Activated naive CD4-positive, alpha-beta T cell treated with anti-CD3 and anti-CD28 coated beads, Interleukin-2, amount 10 ng/mL, durations not matched to agents 7 days and 5 days (primary cell): ENCODE results near the gene ACSS2.

Source experiments
- CTCF ChIA-PET: fragments of 350-600 bp; sonication (Branson Sonifier 250); formaldehyde crosslinking; loops from one replicate; lab custom pipeline; 2021; ENCODE audit warnings: antibody characterized with exemption; lab: Charles Lee
- DNase-seq: peaks from one replicate; pipeline ENCODE4 v3.0.0-alpha.2; 2020
- H3K27ac Mint-ChIP-seq: one replicate; pipeline ENCODE4 v1.8.0; 2021; ENCODE audit warnings: mild to moderate bottlenecking, moderate library complexity, mixed read lengths
- H3K27me3 Mint-ChIP-seq: one replicate; pipeline ENCODE4 v1.8.0; 2021; ENCODE audit warnings: mild to moderate bottlenecking, mixed read lengths
- H3K36me3 Mint-ChIP-seq: one replicate; pipeline ENCODE4 v1.8.0; 2021; ENCODE audit warnings: mixed read lengths
- H3K4me1 Mint-ChIP-seq: one replicate; pipeline ENCODE4 v1.8.0; 2021; ENCODE audit warnings: mixed read lengths
- H3K4me3 Mint-ChIP-seq: one replicate; pipeline ENCODE4 v1.8.0; 2021; ENCODE audit warnings: mild to moderate bottlenecking, moderate library complexity, mixed read lengths
- H3K9me3 Mint-ChIP-seq: one replicate; pipeline ENCODE4 v1.8.0; 2021; ENCODE audit warnings: mixed read lengths

Gene ACSS2

GRCh38 chr20:34952671-34953070, 76.3 kb downstream of the ACSS2 start:
- Mint-ChIP-seq H3K36me3 (peaks cover 25% of the 10 kb centered on the region), H3K27me3 (peaks cover 4% of the 10 kb centered on the region), H3K9me3 (no peaks in the 10 kb centered on the region), H3K27ac (no peak overlapping the region), H3K4me1 (peaks cover 33% of the 10 kb centered on the region), H3K4me3 (no peak overlapping the region)
- CTCF ChIA-PET = interaction anchor here (1.3 to 2.6 kb wide), 2 partner anchors 78 to 80 kb away, joined by 3 to 13 read pairs; partner anchors contain the start of gene GGT7
- no peak for DNase-seq

GRCh38 chr20:34953960-34954359, 77.5 kb downstream of the ACSS2 start:
- H3K27me3 Mint-ChIP-seq = peaks cover 4% of the 10 kb centered on the region
- H3K4me1 Mint-ChIP-seq = peaks cover 33% of the 10 kb centered on the region
- H3K36me3 Mint-ChIP-seq = peaks cover 24% of the 10 kb centered on the region
- no peak overlapping the region for H3K27ac Mint-ChIP-seq
- H3K4me3 Mint-ChIP-seq = peak overlapping the region; percentile 16
- DNase-seq = no peak
- no peaks in the 10 kb centered on the region for H3K9me3 Mint-ChIP-seq
- CTCF ChIA-PET = interaction anchor here (7.7 kb wide), 1 partner anchor 79 kb away, joined by 134 read pairs; the partner anchor contains the start of genes ACSS2 and GGT7

GRCh38 chr20:34954904-34955230, 78.5 kb downstream of the ACSS2 start:
- H3K27ac Mint-ChIP-seq = peak overlapping the region; percentile 90
- no peak for DNase-seq
- peak overlapping the region; percentile 94 for H3K4me3 Mint-ChIP-seq
- H3K9me3 Mint-ChIP-seq = no peaks in the 10 kb centered on the region
- H3K36me3 Mint-ChIP-seq = peaks cover 15% of the 10 kb centered on the region
- H3K27me3 Mint-ChIP-seq = peaks cover 4% of the 10 kb centered on the region
- peaks cover 33% of the 10 kb centered on the region for H3K4me1 Mint-ChIP-seq
- CTCF ChIA-PET = interaction anchor here (1.5 to 7.7 kb wide), 3 partner anchors 65 to 313 kb away, joined by 3 to 134 read pairs (median 3); partner anchors contain the start of genes ACSS2 and GGT7

DNA sequence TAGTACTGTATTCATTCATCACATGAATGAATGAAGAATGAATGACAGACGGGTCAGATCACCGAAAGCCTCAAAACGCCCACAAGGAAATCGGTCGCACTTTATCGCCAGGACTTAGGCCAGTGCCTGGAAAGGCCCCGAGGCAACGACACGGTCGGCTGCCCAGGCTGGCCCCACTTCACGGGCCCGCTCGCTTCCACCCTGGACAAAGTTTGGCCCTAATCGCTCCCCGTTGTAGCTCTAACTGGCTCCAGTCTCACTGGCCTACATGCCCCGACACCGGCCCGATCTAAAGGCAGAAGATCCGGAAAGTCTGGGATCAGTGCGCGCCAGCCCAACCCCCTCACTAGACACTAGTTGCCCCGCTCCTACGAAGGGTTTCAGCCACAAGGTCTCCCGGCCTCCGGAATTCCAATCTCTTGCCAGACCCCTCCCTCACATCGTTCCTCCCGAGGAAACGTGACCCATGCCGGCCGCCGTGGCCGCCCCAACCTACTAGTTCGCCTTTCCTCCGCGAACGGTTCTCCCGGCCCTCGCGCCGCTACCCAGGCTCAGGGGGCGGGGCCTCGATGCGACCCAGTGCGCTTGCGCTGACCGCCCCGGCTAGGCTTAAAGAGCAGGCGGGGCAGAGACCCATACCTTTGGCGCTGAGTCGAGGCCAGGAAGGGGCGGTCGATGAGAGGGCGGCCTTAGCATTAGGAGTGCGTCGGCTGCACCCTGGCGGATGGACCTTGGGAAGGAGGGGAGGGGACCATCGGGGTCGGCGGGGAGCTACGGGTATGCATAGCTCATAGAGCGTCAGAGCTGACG, 79.0 kb downstream of the ACSS2 start, which contains the start of the genes GSS and MYH7B:
Gene GSS, minus strand, starts transcription at position 576 of the 810 bp plus-strand sequence. CDS start 3,954 bp downstream, outside the sequence.
Gene MYH7B, plus strand, starts transcription at position 638 of the 810 bp plus-strand sequence. CDS start 22,138 bp downstream, outside the sequence.
- H3K36me3 Mint-ChIP-seq = peaks cover 10% of the 10 kb centered on the region
- DNase-seq = peak; percentile 98
- peak within 1 kb of the TSS; percentile 90 for H3K27ac Mint-ChIP-seq
- CTCF ChIA-PET = interaction anchor here (1.0 to 7.7 kb wide), 8 partner anchors 65 to 313 kb away, joined by 3 to 134 read pairs (median 3); partner anchors contain the start of genes ACSS2 and GGT7
- H3K4me1 Mint-ChIP-seq = peaks cover 33% of the 10 kb centered on the region
- peaks cover 4% of the 10 kb centered on the region for H3K27me3 Mint-ChIP-seq
- no peaks in the 10 kb centered on the region for H3K9me3 Mint-ChIP-seq
- peak within 1 kb of the TSS; percentile 94 for H3K4me3 Mint-ChIP-seq

DNA sequence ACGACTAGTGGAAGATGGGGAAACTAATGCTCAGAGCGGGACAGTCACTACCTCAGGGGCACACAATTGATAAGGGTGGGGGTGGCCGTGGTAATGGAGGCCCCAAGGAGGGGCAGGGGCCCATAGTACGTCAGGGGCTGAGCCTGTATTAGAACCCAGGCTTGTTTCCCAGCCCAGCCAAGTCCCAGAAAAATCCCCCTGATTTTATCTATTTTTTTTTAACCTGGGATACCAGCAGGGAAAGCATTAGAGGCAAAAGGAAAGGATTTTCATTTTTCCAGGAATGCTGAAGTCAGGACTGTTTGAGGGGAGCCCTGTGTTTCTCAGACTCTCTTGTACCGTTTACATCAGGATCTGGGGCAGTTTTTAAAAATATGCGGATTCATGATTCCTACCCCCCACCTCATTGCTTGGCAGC, 79.6 kb downstream of the ACSS2 start:
- no peak for DNase-seq
- Mint-ChIP-seq H3K27ac (peak overlapping the region; percentile 90), H3K4me3 (peak overlapping the region; percentile 94), H3K4me1 (peaks cover 37% of the 10 kb centered on the region), H3K9me3 (no peaks in the 10 kb centered on the region), H3K27me3 (peaks cover 8% of the 10 kb centered on the region), H3K36me3 (peaks cover 10% of the 10 kb centered on the region)
- CTCF ChIA-PET = interaction anchor here (0.6 to 7.7 kb wide), 9 partner anchors 66 to 312 kb away, joined by 3 to 134 read pairs (median 3); partner anchors contain the start of genes ACSS2 and GGT7

- Mint-ChIP-seq H3K36me3 (peaks cover 10% of the 10 kb centered on the region), H3K4me3 (no peak overlapping the region), H3K27me3 (peaks cover 8% of the 10 kb centered on the region), H3K27ac (no peak overlapping the region), H3K9me3 (no peaks in the 10 kb centered on the region), H3K4me1 (peaks cover 36% of the 10 kb centered on the region)
- CTCF ChIA-PET = interaction anchor here (0.6 to 7.7 kb wide), 6 partner anchors 16 to 143 kb away, joined by 3 to 134 read pairs (median 4); partner anchors contain the start of genes ACSS2 and GGT7
- DNase-seq = no peak
Measured at GRCh38 chr20:34956751-34957472, 80.5 kb downstream of the ACSS2 start.

DNA sequence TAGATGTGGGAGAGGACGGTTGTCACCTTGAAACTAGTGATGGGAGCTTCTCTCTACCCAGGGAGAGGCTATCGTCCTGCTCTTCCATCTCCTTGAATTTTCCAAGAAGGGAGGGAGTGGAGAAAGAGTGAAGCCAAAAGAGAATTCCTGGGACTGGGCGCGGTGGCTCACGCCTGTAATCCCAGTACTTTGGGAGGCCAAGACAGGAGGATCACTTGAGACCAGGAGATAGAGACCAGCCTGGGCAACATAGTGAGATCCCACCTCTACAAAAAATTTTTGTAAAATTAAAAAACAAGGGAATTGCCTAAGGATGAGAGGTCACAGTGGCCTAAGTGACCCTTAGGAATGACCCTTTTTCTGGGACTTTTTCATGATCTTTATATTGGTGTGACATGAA, 88.1 kb downstream of the ACSS2 start:
- Mint-ChIP-seq H3K36me3 (no peaks in the 10 kb centered on the region), H3K4me1 (peaks cover 4% of the 10 kb centered on the region), H3K27ac (no peak overlapping the region), H3K9me3 (no peaks in the 10 kb centered on the region), H3K27me3 (peaks cover 9% of the 10 kb centered on the region), H3K4me3 (no peak overlapping the region)
- no peak for DNase-seq
- CTCF ChIA-PET = no interaction called here

DNA sequence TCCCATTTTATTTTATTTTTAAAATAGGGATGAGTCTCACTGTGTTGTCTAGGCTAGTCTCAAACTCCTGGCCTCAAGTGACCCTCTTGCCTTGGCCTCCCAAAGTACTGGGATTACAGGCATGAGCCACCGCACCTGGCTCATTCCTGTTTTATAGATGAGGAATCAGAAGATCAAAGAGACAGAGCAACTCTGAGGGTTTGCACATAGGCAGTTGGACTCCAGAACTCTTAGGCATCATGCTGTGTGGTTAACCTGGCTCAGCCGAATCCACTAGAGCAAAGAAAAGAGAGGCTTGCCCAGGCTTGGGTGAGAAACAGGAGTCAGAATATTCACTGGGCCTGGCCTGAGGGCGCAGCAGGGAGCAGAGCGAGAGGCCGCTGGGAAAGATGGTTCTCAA, 88.6 kb downstream of the ACSS2 start:
- Mint-ChIP-seq H3K36me3 (no peaks in the 10 kb centered on the region), H3K4me1 (peaks cover 4% of the 10 kb centered on the region), H3K27ac (no peak overlapping the region), H3K27me3 (peaks cover 9% of the 10 kb centered on the region), H3K9me3 (no peaks in the 10 kb centered on the region), H3K4me3 (no peak overlapping the region)
- DNase-seq = no peak
- CTCF ChIA-PET = no interaction called here

- no peak overlapping the region for H3K27ac Mint-ChIP-seq
- H3K4me3 Mint-ChIP-seq = no peak overlapping the region
- no peak for DNase-seq
- H3K9me3 Mint-ChIP-seq = no peaks in the 10 kb centered on the region
- peaks cover 12% of the 10 kb centered on the region for H3K27me3 Mint-ChIP-seq
- H3K36me3 Mint-ChIP-seq = no peaks in the 10 kb centered on the region
- CTCF ChIA-PET = no interaction called here
- H3K4me1 Mint-ChIP-seq = no peaks in the 10 kb centered on the region
Measured at GRCh38 chr20:34967421-34967820, 91.0 kb downstream of the ACSS2 start.

- no peak for DNase-seq
- Mint-ChIP-seq H3K36me3 (no peaks in the 10 kb centered on the region), H3K27me3 (peaks cover 15% of the 10 kb centered on the region), H3K9me3 (no peaks in the 10 kb centered on the region), H3K4me1 (no peaks in the 10 kb centered on the region), H3K4me3 (no peak overlapping the region), H3K27ac (no peak overlapping the region)
- CTCF ChIA-PET = interaction anchor here (1.3 kb wide), 1 partner anchor 94 kb away, joined by 3 read pairs; no protein-coding TSS in a partner anchor
Measured at GRCh38 chr20:34968042-34968775, 91.8 kb downstream of the ACSS2 start.

DNA sequence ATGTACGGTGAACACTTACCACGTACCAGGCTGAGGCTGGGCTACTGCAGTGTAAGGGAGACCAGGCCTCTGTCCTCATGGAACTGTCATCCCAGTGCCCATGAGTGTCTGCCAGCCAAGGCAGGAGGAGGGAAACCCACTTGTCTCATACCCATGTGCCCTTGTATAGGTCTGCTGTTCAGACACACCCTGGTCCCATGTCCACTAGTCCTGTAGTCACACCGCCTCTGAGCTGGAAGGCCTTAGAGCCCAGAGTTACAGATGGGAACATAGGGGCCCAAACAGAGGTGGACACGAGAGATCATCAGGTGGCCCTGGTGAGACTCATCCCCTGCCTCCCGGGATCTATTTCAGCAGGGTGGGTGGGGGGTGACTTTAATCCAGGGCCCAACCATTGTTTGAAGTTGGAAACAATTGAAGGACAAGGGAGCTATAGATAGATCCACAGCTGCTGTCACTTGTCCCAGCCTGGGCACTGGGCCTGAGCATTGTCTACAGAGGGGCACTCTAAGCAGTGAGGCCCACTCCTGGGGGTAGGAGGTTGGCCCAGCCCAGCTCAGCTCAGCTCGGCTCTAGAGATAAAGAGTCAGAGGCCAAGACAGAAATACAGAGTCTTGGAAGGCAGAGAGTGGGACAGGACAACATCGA, 93.9 kb downstream of the ACSS2 start:
- peaks cover 15% of the 10 kb centered on the region for H3K27me3 Mint-ChIP-seq
- DNase-seq = no peak
- CTCF ChIA-PET = no interaction called here
- no peaks in the 10 kb centered on the region for H3K9me3 Mint-ChIP-seq
- H3K36me3 Mint-ChIP-seq = no peaks in the 10 kb centered on the region
- no peak overlapping the region for H3K4me3 Mint-ChIP-seq
- H3K27ac Mint-ChIP-seq = no peak overlapping the region
- H3K4me1 Mint-ChIP-seq = no peaks in the 10 kb centered on the region

GRCh38 chr20:34970846-34971560, 94.6 kb downstream of the ACSS2 start:
- Mint-ChIP-seq H3K27ac (no peak overlapping the region), H3K4me1 (no peaks in the 10 kb centered on the region), H3K36me3 (no peaks in the 10 kb centered on the region), H3K4me3 (no peak overlapping the region), H3K9me3 (no peaks in the 10 kb centered on the region), H3K27me3 (peaks cover 17% of the 10 kb centered on the region)
- DNase-seq = no peak
- CTCF ChIA-PET = interaction anchor here (0.7 to 0.8 kb wide), 2 partner anchors 97 to 474 kb away, joined by 3 read pairs; no protein-coding TSS in a partner anchor
